Epidermal melanocyte (primary cell): ENCODE results near the gene CARMIL3.
"Not testable (repeated sequence)": the region's sequence is repeated elsewhere in the genome, so short reads cannot be mapped to it uniquely, and the experiment has no call there.

Experiments used
- DNase-seq: peaks from one replicate; pipeline ENCODE4 v3.0.0; 2011; ENCODE audit warnings: low spot score; ENCODE audit not compliant: insufficient read length

The CARMIL3 gene

GRCh38 chr14:24093901-24094840 lies 42.4 kb downstream of the CARMIL3 start, which contains the start of gene PCK2:
PCK2 (plus strand) TSS chr14:24094311; CDS start chr14:24094406, 95 bp downstream.
- peak; percentile 91 for DNase-seq

DNA sequence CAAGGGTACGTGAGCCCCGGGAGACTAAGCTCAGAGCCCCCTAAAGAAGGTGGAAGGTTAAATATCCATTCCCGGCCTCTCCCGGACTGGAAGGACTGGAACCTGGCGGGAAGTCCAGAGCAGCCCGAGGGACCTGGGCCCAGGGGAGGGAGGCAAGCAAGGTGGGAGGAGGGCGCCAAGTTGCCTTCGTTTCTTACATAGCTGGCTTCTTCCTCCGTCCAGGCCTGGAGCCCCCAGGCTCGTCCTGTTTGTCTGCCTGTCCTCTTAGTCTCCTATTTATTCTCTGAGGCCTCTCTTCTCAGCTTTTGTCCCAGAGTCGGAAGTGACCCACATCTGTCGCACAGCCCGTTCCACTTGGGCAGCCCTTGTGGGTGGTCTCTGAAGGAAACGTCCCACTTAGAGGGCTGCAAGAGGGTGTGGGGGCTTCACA lies 43.0 kb downstream of the CARMIL3 start:
- no peak for DNase-seq

- no peak for DNase-seq
These were observed 43.7 kb downstream of the CARMIL3 start for GRCh38 chr14:24095271-24096068.

DNA sequence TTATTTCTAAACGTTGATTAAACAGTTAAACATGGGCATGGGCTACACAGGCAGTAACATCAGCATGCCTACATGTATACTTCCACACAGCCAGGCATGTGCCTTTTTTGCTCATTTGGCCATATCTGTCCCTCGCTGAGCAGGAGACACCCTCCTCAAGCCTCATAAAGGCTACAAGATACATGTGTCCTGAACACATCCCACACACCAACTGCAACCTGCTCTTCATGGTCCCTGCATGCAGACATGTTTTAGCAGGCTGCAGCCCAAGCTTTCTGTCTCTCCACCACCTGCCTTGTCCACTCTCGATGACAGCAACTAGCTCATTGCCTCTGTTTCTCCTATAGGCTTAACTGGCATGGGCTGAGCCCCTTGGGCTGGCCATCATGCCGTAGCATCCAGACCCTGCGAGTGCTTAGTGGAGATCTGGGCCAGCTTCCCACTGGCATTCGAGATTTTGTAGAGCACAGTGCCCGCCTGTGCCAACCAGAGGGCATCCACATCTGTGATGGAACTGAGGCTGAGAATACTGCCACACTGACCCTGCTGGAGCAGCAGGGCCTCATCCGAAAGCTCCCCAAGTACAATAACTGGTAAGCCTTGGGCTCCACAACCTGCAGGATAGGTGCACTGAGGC lies 44.9 kb downstream of the CARMIL3 start:
- no peak for DNase-seq

- no peak for DNase-seq
These were observed 46.6 kb downstream of the CARMIL3 start for GRCh38 chr14:24098229-24098926.

DNA sequence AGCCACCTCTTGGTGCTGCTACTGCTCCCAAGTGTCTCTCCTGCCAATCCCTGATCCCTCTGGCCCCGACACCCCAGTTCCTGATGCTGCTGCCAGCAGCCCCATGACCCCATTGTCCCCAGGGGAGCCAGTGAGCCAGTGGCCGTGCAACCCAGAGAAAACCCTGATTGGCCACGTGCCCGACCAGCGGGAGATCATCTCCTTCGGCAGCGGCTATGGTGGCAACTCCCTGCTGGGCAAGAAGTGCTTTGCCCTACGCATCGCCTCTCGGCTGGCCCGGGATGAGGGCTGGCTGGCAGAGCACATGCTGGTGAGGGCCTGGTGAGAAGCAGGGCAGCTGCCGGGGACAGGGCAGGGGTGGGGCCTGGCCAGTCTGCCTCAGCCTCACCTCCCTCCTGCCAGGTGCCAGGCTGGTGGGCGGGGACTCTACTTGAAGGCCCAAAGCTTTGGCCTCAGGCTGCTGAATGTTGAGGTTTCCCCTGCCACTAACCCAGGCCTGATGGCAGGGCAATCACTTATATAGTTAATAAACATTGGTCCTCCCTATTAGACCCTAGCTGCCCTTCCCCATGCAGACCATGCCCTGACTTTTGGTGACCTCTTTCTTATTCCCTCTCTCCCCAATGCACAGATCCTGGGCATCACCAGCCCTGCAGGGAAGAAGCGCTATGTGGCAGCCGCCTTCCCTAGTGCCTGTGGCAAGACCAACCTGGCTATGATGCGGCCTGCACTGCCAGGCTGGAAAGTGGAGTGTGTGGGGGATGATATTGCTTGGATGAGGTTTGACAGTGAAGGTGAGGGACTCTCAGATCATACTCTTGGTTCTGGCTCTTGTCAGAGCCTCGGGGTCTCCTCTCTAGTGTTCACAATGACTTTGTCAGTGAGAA lies 47.4 kb downstream of the CARMIL3 start:
- no peak for DNase-seq

GRCh38 chr14:24100197-24100981 lies 48.6 kb downstream of the CARMIL3 start:
- DNase-seq: no peak

DNA sequence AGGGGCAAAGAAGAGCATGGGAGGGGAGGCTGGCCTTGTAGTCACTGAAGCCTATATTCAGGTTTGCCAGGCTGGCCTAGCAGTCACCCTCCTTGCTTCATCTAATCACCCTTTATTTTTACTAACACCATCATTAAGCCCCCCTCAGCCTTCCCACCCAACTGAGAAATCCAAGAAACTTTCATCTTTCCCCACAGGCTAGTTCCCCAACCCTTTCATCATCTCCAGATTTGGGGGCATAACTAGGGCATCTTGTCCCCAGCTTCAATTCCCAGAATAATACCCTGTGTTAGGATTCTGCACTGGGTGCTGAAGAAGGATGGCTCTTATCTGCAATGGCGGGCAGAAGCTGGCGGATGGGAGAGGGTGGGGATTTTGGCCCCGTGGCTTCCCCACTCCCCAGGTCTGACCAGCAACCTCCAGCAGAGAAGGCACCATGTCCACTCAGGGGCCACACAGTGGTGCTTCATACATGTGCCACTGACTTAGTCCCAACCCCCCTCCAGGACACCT lies 49.2 kb downstream of the CARMIL3 start:
- DNase-seq: no peak

DNA sequence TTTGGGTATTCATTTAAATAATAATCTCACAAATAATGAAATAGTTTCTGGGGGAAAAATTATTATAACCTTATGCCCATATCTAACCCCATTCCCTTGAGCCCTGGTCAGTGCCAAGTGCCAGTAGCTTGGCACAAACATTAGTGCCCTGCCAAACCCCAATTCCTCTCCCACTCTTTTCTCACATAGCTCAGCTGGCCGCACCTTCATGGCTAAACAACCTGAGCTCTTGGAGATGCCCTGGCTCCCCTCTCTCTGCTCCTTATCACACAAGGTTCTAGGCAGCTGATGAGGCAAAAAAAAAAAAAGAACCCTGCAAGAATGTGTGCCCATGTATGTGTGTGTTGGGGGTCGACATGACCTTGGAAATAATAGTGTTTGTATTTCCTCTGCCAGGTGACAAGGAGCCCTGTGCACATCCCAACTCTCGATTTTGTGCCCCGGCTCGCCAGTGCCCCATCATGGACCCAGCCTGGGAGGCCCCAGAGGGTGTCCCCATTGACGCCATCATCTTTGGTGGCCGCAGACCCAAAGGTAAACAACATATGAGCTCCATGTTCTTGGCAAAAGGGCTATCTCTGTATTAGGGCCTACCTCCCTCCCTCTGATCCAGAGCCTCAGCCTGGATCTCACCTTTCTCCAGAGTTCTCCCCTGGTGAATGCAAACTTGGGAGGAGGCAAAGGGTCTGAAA lies 50.7 kb downstream of the CARMIL3 start:
- DNase-seq: no peak

GRCh38 chr14:24103451-24103850 lies 51.6 kb downstream of the CARMIL3 start:
- DNase-seq: no peak

DNA sequence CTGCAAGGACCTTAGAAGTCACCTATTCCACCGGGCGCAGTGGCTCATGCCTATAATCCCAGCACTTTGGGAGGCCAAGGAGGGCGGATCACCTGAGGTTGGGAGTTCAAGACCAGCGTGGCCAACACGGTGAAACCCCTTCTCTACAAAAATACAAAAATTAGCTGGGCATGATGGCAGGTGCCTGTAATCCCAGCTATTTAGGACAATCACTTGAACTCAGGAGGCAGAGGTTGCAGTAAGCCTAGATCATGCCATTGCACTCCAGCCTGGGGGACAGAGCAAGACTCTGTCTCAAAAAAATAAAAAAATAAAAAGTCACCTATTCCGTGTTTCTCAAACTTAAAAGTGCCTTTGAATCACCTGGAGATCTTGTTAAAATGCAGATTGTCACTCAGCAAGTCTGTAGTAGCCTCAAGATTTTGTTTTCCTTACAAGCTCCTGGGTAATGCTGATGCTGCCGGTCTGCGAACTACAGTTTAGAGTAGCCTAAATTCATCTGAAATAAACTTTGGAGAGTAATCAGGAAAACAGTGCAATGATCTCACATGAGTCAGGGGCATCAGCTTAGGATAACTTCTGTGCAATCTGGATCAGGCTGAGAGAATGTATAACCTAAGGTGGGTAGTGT lies 53.9 kb downstream of the CARMIL3 start:
- not testable (repeated sequence) for DNase-seq

- DNase-seq: no peak
These were observed 55.0 kb downstream of the CARMIL3 start for GRCh38 chr14:24106672-24107271.

- no peak for DNase-seq
These were observed 56.6 kb downstream of the CARMIL3 start for GRCh38 chr14:24108336-24108874.

GRCh38 chr14:24110060-24110459 lies 58.3 kb downstream of the CARMIL3 start:
- DNase-seq: no peak

DNA sequence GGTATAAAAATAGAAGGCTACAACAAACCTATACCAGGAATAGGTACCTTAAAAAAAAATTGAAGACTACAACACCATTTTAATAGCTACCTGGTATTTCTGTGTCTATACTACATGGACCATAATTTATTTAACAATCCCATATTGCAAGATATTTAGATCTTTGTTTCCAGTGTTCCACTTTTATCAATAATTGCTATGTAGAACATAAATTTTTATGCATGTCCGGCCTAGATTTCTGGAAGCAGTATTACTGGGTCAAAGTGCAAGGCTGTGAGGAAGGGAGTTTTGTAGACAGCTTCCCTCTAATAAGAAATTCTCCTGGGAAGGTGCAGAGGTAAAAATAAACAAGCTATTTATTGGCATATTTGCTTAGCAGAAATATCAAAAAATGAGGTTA lies 58.7 kb downstream of the CARMIL3 start:
- no peak for DNase-seq

- DNase-seq: no peak
These were observed 61.6 kb downstream of the CARMIL3 start for GRCh38 chr14:24113379-24113800.
